HCT116 (cell line): Measurements from ENCODE around the gene CAPZB. TPM values are rescaled to one million over a fixed set of nuclear protein-coding genes. Genes with fewer than 3 reads are reported as not detected.
"Not testable (repeated sequence)": the region's sequence is repeated elsewhere in the genome, so short reads cannot be mapped to it uniquely, and the experiment has no call there.

ENCODE experiments used
- ATAC-seq: fragments of 200-7000 bp; cut with Tn5 transposase; 2 replicates; pipeline ENCODE4 v1.9.1; 2020; ENCODE audit warnings: mild to moderate bottlenecking, moderate library complexity
- BruUV-seq: library from RNA; stranded (reverse); fragments of 400-500 nt; replicated peaks from 2 replicates; lab custom pipeline; 2021; lab: Mats Ljungman, UMichigan
- CTCF ChIA-PET: fragments of 300-600 bp; sonication (Branson Sonifier 250); formaldehyde crosslinking; loops from one replicate; lab custom pipeline; 2021; ENCODE audit warnings: antibody characterized with exemption; lab: Charles Lee
- POLR2A ChIA-PET: fragments of 300-600, 350-600 bp; sonication (Branson Sonifier 250); formaldehyde crosslinking; loops from one replicate; lab custom pipeline; 2021; ENCODE audit warnings: antibody characterized with exemption; lab: Charles Lee
- RAD21 ChIA-PET, 2 experiments: fragments of 300-600 bp; sonication (Branson Sonifier 250); formaldehyde crosslinking; loops; one replicate each; lab custom pipeline; 2023; ENCODE audit warnings: low total read pairs in 2 of 2; ENCODE audit not compliant: uncharacterized antibody in 2 of 2, unreplicated experiment in 2 of 2, low non-redundant PET in 1 of 2; lab: Charles Lee
- DNase-seq: peaks from one replicate; pipeline ENCODE4 v3.0.0-alpha.2; 2010; ENCODE audit warnings: low read depth, low spot score
- H2AFZ ChIP-seq: fragments of 200-600 bp; shearing (Covaris generic), sonication (generic); 2 replicates; pipeline ENCODE4 v1.6.1; 2017; ENCODE audit warnings: low read depth, mixed run types, mixed read lengths, antibody characterized with exemption, low read length; ENCODE audit not compliant: poor library complexity, severe bottlenecking
- H3K27ac ChIP-seq: 2 replicates; pipeline ENCODE4 v1.5.1; 2012; ENCODE audit warnings: low read depth, low read length
- H3K27me3 ChIP-seq: fragments of 200-600 bp; sonication (generic); 2 replicates; pipeline ENCODE4 v1.6.1; 2016; ENCODE audit warnings: mixed run types, low read length, mixed read lengths; ENCODE audit not compliant: insufficient read depth
- H3K36me3 ChIP-seq, 2 experiments: fragments of 200-500 bp in 1 of 2; fragments of 200-600 bp in 1 of 2; sonication (Bioruptor generic) in 1 of 2; sonication (generic) in 1 of 2; 2 replicates each; pipeline versions ENCODE4 v1.5.1 to v1.6.1; 2014 to 2016; ENCODE audit warnings: low read length in 2 of 2, inconsistent platforms in 1 of 2, mixed read lengths in 1 of 2, mixed run types in 1 of 2; ENCODE audit not compliant: insufficient read depth in 2 of 2, control insufficient read depth in 1 of 2
- H3K4me1 ChIP-seq, 2 experiments: fragments of 200-600 bp in 1 of 2; sonication (generic) in 1 of 2; 2 replicates each; pipeline versions ENCODE4 v1.5.1 to v1.6.1; 2012 to 2017; ENCODE audit warnings: low read length in 2 of 2, inconsistent platforms in 1 of 2, mild to moderate bottlenecking in 1 of 2, mixed read lengths in 1 of 2, mixed run types in 1 of 2, moderate library complexity in 1 of 2; ENCODE audit not compliant: insufficient read depth in 2 of 2, control insufficient read depth in 1 of 2
- H3K4me2 ChIP-seq: fragments of 200-600 bp; sonication (generic); 2 replicates; pipeline ENCODE4 v1.6.1; 2017; ENCODE audit warnings: mixed run types, low read length, mixed read lengths
- H3K4me3 ChIP-seq, 2 experiments: fragments of 200-600 bp in 1 of 2; sonication (generic) in 1 of 2; replicated peaks in 1 of 2; 2 replicates each; pipeline ENCODE4 v1.5.1; 2011 to 2016; ENCODE audit warnings: low read length in 2 of 2, control low read depth in 1 of 2, low read depth in 1 of 2, mild to moderate bottlenecking in 1 of 2, mixed read lengths in 1 of 2, mixed run types in 1 of 2
- H3K79me2 ChIP-seq: fragments of 200-600 bp; sonication (generic); 2 replicates; pipeline ENCODE4 v1.6.1; 2017; ENCODE audit warnings: mild to moderate bottlenecking, mixed run types, low read length, moderate library complexity, mixed read lengths; ENCODE audit not compliant: insufficient read depth
- H3K9ac ChIP-seq: fragments of 200-600 bp; sonication (generic); 2 replicates; pipeline ENCODE4 v1.6.1; 2016; ENCODE audit warnings: low read length, mixed read lengths
- H3K9me2 ChIP-seq: fragments of 200-600 bp; sonication (generic), shearing (Covaris generic); 2 replicates; pipeline ENCODE4 v1.6.1; 2017; ENCODE audit warnings: mixed run types, mild to moderate bottlenecking, moderate library complexity; ENCODE audit not compliant: insufficient read depth
- H3K9me3 ChIP-seq, 2 experiments: fragments of 200-500 bp in 1 of 2; fragments of 200-600 bp in 1 of 2; sonication (Bioruptor generic) in 1 of 2; sonication (generic) in 1 of 2; 2 replicates each; pipeline ENCODE4 v1.6.1; 2014 to 2017; ENCODE audit warnings: low read length in 2 of 2, mixed read lengths in 2 of 2, inconsistent platforms in 1 of 2, low read depth in 1 of 2, mild to moderate bottlenecking in 1 of 2, mixed run types in 1 of 2, moderate library complexity in 1 of 2; ENCODE audit not compliant: control insufficient read depth in 1 of 2, insufficient read depth in 1 of 2
- H4K20me1 ChIP-seq: fragments of 200-600 bp; sonication (generic), shearing (Covaris generic); 2 replicates; pipeline ENCODE4 v1.6.1; 2017; ENCODE audit warnings: mixed run types, mild to moderate bottlenecking, moderate library complexity; ENCODE audit not compliant: insufficient read depth
- intact Hi-C: fragments of 100-400 bp; cut with micrococcal nuclease; formaldehyde crosslinking; loops from 2 replicates; pipeline ENCODE4 v1.10.0; 2022
- total RNA-seq: library from RNA; stranded (reverse); gene quantifications from one replicate; pipeline ENCODE4 v1.2.1, GENCODE V29; 2021; ENCODE audit not compliant: unreplicated experiment

CAPZB gene
- total RNA-seq, 1 experiment from 2014 or later: 203 TPM

- H3K4me1 ChIP-seq, H3K9ac ChIP-seq, H3K27me3 ChIP-seq, H3K4me2 ChIP-seq, H3K27ac ChIP-seq, H4K20me1 ChIP-seq, H3K9me2 ChIP-seq, DNase-seq, H2AFZ ChIP-seq, RAD21 ChIA-PET, H3K9me3 ChIP-seq, BruUV-seq, intact Hi-C loops, POLR2A ChIA-PET, ATAC-seq, H3K4me3 ChIP-seq, H3K36me3 ChIP-seq, CTCF ChIA-PET, H3K79me2 ChIP-seq: not testable (repeated sequence)
Measured at GRCh38 chr1:19502284-19502683, 16.9 kb upstream of the CAPZB start.

DNA sequence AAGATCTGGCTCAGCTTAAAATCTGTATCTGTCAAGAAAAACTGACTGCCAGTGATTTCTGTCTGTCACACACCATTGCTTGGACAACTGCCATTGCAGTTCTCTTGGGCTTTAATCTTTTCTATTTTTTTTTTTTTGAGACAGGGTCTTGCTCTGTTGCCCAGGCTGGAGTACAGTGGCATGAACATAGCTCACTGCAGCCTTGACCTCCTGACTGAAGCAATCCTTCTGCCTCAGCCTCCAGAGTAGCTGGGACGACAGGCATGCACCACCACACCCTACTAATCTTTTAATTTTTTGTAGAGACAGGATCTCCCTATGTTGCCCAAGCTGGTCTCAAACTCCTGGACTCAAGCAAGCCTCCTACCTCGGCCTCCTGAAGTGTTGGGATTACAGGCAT is 14.5 kb upstream of the CAPZB start:
- H3K36me3 ChIP-seq, H2AFZ ChIP-seq, RAD21 ChIA-PET, H3K4me3 ChIP-seq, ATAC-seq, intact Hi-C loops, DNase-seq, H3K9me2 ChIP-seq, H3K27ac ChIP-seq, BruUV-seq, H3K9me3 ChIP-seq, H3K4me1 ChIP-seq, H3K79me2 ChIP-seq, POLR2A ChIA-PET, H3K4me2 ChIP-seq, H3K9ac ChIP-seq, H3K27me3 ChIP-seq, CTCF ChIA-PET, H4K20me1 ChIP-seq: not testable (repeated sequence)

GRCh38 chr1:19497443-19497842 is 12.1 kb upstream of the CAPZB start:
- DNase-seq, ATAC-seq, H3K4me3 ChIP-seq, H4K20me1 ChIP-seq, H3K9me3 ChIP-seq, H3K9me2 ChIP-seq, intact Hi-C loops, H3K9ac ChIP-seq, H3K4me1 ChIP-seq, H3K27ac ChIP-seq, H3K27me3 ChIP-seq, H3K79me2 ChIP-seq, H3K4me2 ChIP-seq, CTCF ChIA-PET, BruUV-seq, H3K36me3 ChIP-seq, H2AFZ ChIP-seq, POLR2A ChIA-PET, RAD21 ChIA-PET: not testable (repeated sequence)
